ENCODE measurements around the gene CFL1.
A peak's percentile ranks its signal among the peaks of the same experiment; 100 is the strongest.
"Not testable (repeated sequence)": the region's sequence is repeated elsewhere in the genome, so short reads cannot be mapped to it uniquely, and the experiment has no call there.

CFL1 gene

DNA sequence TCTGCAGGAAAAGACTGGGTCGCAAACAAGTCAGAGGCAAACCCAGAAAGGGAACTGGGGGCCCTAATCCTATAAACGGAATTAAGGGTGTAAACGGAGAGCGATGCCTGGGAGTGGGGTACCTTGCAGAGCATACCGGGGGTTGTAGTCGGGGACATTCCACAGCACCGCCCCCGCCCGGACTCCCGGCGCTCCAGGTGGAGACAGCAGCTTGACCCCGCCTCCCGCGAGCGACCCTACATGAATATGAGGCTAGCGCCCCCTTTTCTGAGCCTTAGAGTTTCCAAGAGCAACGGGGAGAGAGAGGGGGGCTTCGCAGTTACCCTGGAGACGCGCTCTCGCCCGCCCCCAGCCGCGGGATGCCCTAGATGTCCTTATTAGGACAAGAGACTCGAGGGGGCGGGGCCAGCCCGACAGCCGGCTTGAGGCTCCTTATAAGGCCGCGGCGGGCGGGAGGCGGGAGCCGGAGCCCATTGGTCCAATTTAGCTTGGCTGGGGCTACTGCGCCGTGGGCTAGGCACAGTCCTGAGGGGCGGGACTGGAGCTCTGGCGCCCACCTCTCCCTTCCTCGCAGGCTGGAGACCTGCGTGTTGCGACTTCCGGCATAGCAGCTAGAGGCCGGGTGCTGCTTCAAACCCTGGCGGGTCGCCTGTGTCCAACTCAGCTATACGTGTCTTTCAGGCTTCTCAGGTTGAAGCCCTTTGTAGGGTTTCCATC, 1.3 kb upstream of the CFL1 start:
- DNase-seq (ENCODE audit: low read depth in 2 of 2) = peak; percentile 93 to 99

GRCh38 chr11:65858681-65859087, 704 bp upstream of the CFL1 start:
- no peak for DNase-seq (ENCODE audit: low read depth in 2 of 2)

DNA sequence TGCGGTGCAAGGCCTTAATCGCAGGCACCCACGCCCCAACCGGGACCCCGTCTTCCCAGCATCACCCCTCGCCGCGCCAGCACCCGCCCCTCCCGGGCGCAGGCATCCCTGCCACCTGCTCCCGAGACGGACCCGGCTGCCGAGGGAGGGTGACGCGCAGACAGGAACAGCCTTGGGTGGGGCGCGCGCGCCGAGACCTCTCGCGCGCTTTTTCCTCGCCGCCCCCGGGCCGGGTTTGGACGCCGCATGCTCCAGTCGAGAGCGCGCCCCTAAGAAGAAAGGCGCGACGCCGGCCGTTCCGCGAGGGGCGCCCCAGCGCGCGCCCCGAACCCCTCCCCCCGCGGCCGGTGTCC, 504 bp downstream of the CFL1 start:
- DNase-seq (ENCODE audit: low read depth in 2 of 2) = peak in 1 of 2 donors; percentile 40

DNA sequence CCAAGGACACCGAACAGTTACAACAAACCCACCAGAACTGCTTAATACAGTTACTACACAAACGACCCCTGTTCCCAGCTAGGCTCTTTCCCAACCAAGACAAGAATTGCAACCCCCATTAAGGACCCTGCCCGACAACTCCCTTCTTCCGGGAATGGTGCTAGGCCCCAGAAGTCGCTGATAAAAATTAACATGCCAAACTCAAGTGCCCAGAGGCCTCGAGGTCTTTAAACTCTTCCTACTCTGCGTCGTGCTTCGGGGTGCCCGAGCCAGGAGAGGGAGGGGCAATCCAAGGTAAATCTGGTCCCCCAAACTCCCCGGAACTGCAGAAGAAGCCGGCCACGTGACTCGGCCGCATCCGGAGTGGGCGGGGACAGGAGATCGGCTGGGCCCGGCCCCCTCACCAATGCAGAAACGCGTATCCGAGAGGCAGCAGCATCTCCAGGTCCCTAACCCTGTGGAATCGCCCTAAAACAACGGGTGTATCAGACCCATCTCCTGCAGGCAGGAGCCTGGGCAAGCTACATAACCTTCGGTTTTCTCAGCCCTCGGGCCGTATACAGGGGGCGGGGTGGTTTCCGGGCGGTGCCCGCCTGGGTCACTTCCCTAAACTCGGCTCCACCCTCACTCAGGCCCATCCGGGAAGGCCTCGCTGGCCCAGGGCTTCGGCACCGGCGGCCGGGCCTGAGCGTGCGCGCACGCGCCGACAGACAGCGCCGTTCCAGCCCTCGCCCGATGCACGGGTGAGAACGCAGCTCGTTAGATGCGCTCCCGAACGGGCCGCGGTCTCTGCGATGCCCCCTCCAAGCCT, 1.1 kb downstream of the CFL1 start:
- peak; percentile 73 to 74 for DNase-seq (ENCODE audit: low read depth in 2 of 2)

DNA sequence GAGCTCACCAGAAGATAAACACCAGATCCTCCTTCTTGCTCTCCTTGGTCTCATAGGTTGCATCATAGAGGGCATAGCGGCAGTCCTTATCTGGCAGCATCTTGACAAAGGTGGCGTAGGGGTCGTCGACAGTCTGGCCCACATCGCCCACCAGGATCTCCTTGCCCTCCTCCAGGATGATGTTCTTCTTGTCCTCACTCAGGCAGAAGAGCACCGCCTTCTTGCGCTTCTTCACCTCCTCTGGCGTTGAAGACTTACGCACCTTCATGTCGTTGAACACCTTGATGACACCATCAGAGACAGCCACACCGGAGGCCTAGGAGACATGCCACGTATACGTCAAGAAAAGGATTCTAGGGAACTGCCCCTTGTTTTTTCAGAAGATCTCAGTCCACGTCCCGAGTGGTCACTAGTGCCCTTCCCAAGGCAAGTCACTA, 2.0 kb downstream of the CFL1 start:
- DNase-seq (ENCODE audit: low read depth in 2 of 2) = no peak

DNA sequence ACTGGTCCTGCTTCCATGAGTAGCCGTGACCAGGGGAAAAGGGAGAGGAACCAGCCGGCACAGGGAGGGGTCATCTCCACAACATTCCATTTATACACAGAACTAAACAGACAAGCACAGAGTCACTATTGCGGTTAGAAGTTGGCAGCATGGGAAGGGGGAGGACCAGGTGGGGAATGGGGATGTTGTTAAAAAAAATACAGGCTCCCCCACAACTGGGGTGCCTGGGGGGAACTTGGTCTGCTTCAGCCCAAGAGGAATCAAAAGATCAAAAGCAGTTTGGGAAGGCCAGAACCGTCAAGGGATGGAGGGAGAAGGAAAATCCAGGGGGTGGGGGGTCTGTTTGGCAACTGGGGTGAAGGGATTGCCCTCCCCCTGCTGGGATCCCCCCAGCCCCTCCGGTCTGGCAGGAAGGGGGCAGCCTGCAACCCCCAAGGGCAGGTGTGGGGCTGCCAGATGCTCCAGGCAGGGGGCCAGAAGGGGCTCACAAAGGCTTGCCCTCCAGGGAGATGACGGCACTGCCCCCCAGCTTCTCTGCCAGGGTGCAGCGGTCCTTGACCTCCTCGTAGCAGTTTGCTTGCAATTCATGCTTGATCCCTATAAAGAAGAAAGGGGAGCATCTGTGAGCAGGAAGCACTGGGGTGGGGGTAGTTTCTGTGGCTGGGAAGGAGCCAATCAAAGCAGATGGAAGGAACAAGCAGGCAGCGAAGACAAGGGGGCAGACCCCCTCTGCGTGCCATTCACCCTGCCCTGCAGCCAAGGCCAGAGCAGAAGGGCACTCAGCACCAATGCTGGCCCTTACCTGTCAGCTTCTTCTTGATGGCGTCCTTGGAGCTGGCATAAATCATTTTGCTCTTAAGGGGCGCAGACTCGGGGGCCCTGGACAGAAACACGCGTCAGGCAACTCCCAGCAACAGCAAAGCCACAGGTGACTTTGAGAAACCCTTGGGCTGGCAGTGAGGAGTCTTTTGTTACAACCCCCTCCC, 2.8 kb downstream of the CFL1 start:
- no peak for DNase-seq (ENCODE audit: low read depth in 2 of 2)

DNA sequence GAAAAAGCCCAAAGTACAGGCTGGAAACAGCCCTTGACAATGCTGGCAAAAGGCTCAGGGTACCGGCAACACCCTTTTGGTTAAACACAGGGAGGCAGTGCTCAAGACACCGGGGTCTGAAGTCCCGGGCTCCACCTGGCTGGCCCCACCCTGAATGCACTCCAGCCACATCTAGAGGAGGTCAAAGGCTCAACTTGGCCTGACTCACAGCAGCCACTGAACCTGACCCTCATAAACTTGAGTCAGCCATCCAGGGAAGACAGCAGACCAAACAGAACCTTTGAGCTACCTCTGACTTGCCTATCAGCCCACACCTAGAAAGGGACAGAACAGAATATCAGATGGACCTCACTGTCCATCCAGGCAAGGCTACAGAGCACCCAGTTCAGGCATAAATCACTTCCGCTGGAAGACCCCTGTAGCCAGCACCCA, 3.8 kb downstream of the CFL1 start:
- DNase-seq (ENCODE audit: low read depth in 2 of 2) = no peak

- no peak for DNase-seq (ENCODE audit: low read depth in 2 of 2)
Observed at GRCh38 chr11:65853246-65853979, 4.6 kb downstream of the CFL1 start.

- no peak for DNase-seq (ENCODE audit: low read depth in 2 of 2)
Observed at GRCh38 chr11:65852508-65853245, 5.3 kb downstream of the CFL1 start.

DNA sequence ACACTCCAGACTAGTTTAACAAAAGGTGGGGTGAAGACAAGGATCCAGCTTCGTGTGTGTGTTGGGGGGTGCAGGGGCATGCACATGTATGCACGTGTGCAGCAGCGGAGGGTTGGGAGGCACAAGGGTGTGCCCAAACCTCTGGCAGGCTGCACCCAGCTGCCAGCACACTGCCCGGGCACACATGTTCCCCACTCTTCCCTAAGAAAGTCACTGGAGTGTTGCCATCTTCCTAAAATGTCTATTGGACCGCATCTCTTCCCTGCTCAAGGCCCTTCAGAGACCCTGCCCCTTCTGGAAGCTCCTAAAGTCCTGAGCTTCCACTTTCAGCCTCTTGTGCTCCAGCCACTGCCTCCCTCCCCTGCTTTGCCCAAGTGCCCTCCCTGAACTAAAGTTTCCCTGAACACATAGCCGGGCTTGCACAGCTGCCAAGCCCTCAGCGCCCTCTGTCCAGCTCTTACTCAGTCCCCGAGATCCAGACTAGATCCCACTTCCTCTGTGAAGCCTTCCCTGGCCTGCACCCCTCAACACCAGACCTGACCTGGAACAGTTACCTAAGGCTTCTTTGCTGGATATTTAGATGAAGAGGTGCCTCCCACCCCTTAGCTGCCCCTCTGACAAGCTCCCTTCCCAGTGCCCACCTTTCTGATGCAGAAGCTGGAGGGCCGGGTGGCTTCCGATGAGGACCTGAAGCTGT, 6.0 kb downstream of the CFL1 start:
- DNase-seq (ENCODE audit: low read depth in 2 of 2) = no peak

- DNase-seq (ENCODE audit: low read depth in 2 of 2) = no peak
Observed at GRCh38 chr11:65851083-65851579, 6.8 kb downstream of the CFL1 start.

- DNase-seq (ENCODE audit: low read depth in 2 of 2) = no peak
Observed at GRCh38 chr11:65850217-65851082, 7.5 kb downstream of the CFL1 start.

- no peak for DNase-seq (ENCODE audit: low read depth in 2 of 2)
Observed at GRCh38 chr11:65849771-65850216, 8.2 kb downstream of the CFL1 start.

GRCh38 chr11:65849366-65849765, 8.6 kb downstream of the CFL1 start:
- DNase-seq (ENCODE audit: low read depth in 2 of 2) = no peak

DNA sequence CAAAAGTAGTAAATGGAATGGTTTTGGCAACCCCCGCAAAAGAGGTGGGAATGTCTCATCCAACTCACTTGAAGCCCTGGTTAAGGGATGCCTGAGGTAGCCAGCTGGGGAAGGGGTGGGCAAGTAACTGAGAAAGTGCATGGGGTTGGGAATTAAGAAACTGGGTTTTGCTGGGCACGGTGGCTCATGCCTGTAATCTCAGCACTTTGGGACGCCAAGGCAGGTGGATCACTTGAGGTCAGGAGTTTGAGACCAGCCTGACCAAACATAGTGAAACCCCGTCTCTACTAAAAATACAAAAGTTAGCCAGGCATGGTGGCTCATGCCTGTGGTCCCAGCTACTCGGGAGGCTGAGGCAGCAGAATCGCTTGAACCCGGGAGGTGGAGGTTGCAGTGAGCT, 9.3 kb downstream of the CFL1 start:
- DNase-seq (ENCODE audit: low read depth in 2 of 2) = not testable (repeated sequence)

DNA sequence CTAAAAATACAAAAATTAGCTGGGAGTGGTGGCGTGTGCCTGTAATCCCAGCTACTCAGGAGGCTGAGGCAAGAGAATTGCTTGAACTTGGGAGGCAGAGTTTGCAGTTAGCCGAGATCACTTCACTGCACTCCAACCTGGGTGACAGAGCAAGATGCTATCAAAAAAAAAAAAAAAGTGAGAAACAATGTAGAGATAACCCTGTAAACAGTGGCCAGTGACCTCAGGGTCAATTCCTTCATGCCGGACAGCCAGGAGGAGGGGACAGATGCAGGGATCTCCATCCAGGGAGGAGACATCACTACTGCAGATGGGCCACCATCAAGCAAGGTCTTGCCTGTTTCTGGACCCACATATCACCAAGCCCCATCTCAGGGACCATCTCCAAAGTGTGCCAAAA, 10.2 kb downstream of the CFL1 start:
- no peak for DNase-seq (ENCODE audit: low read depth in 2 of 2)

DNA sequence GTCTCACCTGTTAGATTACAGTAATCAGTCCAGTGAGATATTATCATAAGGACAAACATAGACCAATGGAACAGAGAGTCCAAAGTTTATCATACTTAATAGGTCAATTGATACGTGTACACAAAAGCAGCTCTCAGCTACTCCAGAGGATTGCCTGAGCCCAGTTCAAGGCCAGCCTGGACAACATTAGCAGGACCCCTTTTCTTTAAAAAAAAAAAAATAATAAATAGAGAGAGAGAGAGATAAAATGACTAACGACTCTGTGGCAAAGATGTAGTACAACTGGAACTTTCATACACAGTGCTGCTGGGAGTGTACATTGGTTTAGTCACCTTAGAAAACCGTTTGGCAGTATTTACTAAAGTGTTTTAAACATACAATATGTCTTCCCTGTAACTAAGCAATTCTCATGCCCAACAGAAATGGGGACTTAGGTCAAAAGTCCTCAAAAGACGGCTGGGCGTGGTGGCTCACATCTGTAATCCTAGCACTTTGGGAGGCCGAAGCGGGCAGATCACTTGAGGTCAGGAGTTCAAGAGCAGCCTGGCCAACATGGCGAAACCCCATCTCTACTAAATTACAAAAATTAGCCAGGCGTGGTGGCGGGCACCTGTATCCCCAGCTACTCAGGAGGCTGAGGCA, 13.6 kb downstream of the CFL1 start:
- no peak for DNase-seq (ENCODE audit: low read depth in 2 of 2)

DNA sequence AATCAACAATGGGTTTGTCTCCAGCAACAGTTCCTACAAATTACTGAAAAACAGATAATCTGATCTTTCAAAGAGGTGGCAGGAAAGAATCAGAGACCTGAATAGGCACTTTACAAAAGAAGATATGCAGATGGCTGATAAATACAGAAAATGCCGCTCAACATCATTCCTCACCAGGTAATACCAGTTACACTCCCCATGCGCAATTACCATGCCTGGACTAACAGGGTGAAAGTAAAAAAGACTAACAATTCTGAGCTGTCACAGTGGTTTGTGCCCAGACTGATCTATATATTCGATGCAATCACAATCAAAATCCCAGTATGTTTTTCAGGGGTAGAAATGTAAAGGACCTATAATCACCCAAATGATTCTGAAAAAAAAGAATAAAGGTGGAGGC, 14.2 kb downstream of the CFL1 start:
- no peak for DNase-seq (ENCODE audit: low read depth in 2 of 2)

All from activated CD4-positive, alpha-beta T cell treated with anti-CD3 and anti-CD28 coated beads for 24 hours (primary cell).